Mesenchymal stem cell (in vitro differentiated cells and primary cell): Measurements from ENCODE around the gene BAIAP3.

Experiments used
- DNase-seq: peaks from one replicate; pipeline ENCODE4 v3.0.0-alpha.2; 2013
- H2AFZ ChIP-seq: one replicate; pipeline ENCODE4 v1.6.1; 2013; ENCODE audit warnings: low read depth, mild to moderate bottlenecking, control low read depth, inconsistent platforms, low read length, moderate library complexity
- H2AK5ac ChIP-seq: 2 replicates; pipeline ENCODE4 v1.6.1; 2013; ENCODE audit warnings: low read length, moderate library complexity, mild to moderate bottlenecking, inconsistent platforms; ENCODE audit not compliant: severe bottlenecking
- H2BK120ac ChIP-seq: one replicate; pipeline ENCODE4 v1.6.1; 2013; ENCODE audit warnings: low read depth, mild to moderate bottlenecking, inconsistent platforms, low read length, moderate library complexity
- H2BK12ac ChIP-seq, 2 experiments: one replicate each; pipeline ENCODE4 v1.6.1; 2013; ENCODE audit warnings: inconsistent platforms in 2 of 2, low read length in 2 of 2, mild to moderate bottlenecking in 2 of 2, moderate library complexity in 2 of 2, control low read depth in 1 of 2
- H2BK15ac ChIP-seq: one replicate; pipeline ENCODE4 v1.6.1; 2013; ENCODE audit warnings: mild to moderate bottlenecking, low read depth, inconsistent platforms; ENCODE audit not compliant: poor library complexity, severe bottlenecking
- H2BK5ac ChIP-seq: 2 replicates; pipeline ENCODE4 v1.6.1; 2013; ENCODE audit warnings: low read depth, mild to moderate bottlenecking, low read length, control low read depth, inconsistent platforms; ENCODE audit not compliant: poor library complexity, severe bottlenecking
- H3K14ac ChIP-seq, 2 experiments: one replicate each; pipeline ENCODE4 v1.6.1; 2013; ENCODE audit warnings: inconsistent platforms in 2 of 2, low read length in 2 of 2, control low read depth in 1 of 2, mild to moderate bottlenecking in 1 of 2, moderate library complexity in 1 of 2
- H3K18ac ChIP-seq, 2 experiments: one replicate each; pipeline ENCODE4 v1.6.1; 2013; ENCODE audit warnings: inconsistent platforms in 2 of 2, low read length in 2 of 2, control low read depth in 1 of 2, low read depth in 1 of 2, mild to moderate bottlenecking in 1 of 2
- H3K23ac ChIP-seq, 2 experiments: one replicate each; pipeline ENCODE4 v1.6.1; 2013; ENCODE audit warnings: inconsistent platforms in 2 of 2, low read length in 2 of 2, mild to moderate bottlenecking in 2 of 2, moderate library complexity in 2 of 2, control low read depth in 1 of 2
- H3K27ac ChIP-seq: 2 replicates; pipeline ENCODE4 v1.5.1; 2013; ENCODE audit warnings: mild to moderate bottlenecking, moderate library complexity, low read length, control low read depth, inconsistent platforms; ENCODE audit not compliant: poor library complexity, severe bottlenecking
- H3K27me3 ChIP-seq, 2 experiments: 2 replicates each; pipeline versions ENCODE4 v1.6.1 to v1.7.0; 2013; ENCODE audit warnings: low read length in 2 of 2, mild to moderate bottlenecking in 2 of 2, moderate library complexity in 2 of 2, control low read depth in 1 of 2, inconsistent platforms in 1 of 2; ENCODE audit not compliant: control insufficient read depth in 1 of 2, insufficient read depth in 1 of 2
- H3K36me3 ChIP-seq, 2 experiments: 2 replicates each; pipeline versions ENCODE4 v1.6.1 to v1.7.0; 2013; ENCODE audit warnings: low read length in 2 of 2, control low read depth in 1 of 2, inconsistent platforms in 1 of 2, low read depth in 1 of 2, mild to moderate bottlenecking in 1 of 2; ENCODE audit not compliant: insufficient read depth in 2 of 2, control insufficient read depth in 1 of 2
- H3K4ac ChIP-seq, 2 experiments: one replicate each; pipeline ENCODE4 v1.6.1; 2013; ENCODE audit warnings: inconsistent platforms in 2 of 2, low read length in 2 of 2, mild to moderate bottlenecking in 2 of 2, moderate library complexity in 2 of 2, control low read depth in 1 of 2, low read depth in 1 of 2
- H3K4me1 ChIP-seq: 2 replicates; pipeline ENCODE4 v1.6.1; 2013; ENCODE audit warnings: low read depth, low read length, control low read depth; ENCODE audit not compliant: control insufficient read depth, insufficient read depth
- H3K4me2 ChIP-seq: 2 replicates; pipeline ENCODE4 v1.6.1; 2013; ENCODE audit warnings: low read length, mild to moderate bottlenecking, inconsistent platforms; ENCODE audit not compliant: poor library complexity, severe bottlenecking
- H3K4me3 ChIP-seq, 2 experiments: 2 replicates each; pipeline versions ENCODE4 v1.5.1 to v1.7.0; 2013; ENCODE audit warnings: low read length in 2 of 2, mild to moderate bottlenecking in 2 of 2, control low read depth in 1 of 2, low read depth in 1 of 2; ENCODE audit not compliant: insufficient read depth in 1 of 2
- H3K79me1 ChIP-seq: replicated peaks from 2 replicates; pipeline ENCODE4 v1.6.1; 2013; ENCODE audit warnings: mild to moderate bottlenecking, control low read depth, low read length, inconsistent platforms; ENCODE audit not compliant: poor library complexity, severe bottlenecking
- H3K9ac ChIP-seq: 2 replicates; pipeline ENCODE4 v1.7.0; 2013; ENCODE audit warnings: mild to moderate bottlenecking, low read length, moderate library complexity
- H3K9me3 ChIP-seq: 2 replicates; pipeline ENCODE4 v1.7.0; 2013; ENCODE audit warnings: mild to moderate bottlenecking, low read length; ENCODE audit not compliant: control insufficient read depth
- H4K8ac ChIP-seq: one replicate; pipeline ENCODE4 v1.6.1; 2013; ENCODE audit warnings: inconsistent platforms, mild to moderate bottlenecking, low read length, moderate library complexity
- H4K91ac ChIP-seq: one replicate; pipeline ENCODE4 v1.6.1; 2013; ENCODE audit warnings: mild to moderate bottlenecking, low read length, inconsistent platforms
- WGBS: methylation state at CpG from one replicate; pipeline ENCODE4 v1.1.7; 2013; ENCODE audit warnings: mixed read lengths; 5-methylcytosine and 5-hydroxymethylcytosine counted together

Gene BAIAP3

DNA sequence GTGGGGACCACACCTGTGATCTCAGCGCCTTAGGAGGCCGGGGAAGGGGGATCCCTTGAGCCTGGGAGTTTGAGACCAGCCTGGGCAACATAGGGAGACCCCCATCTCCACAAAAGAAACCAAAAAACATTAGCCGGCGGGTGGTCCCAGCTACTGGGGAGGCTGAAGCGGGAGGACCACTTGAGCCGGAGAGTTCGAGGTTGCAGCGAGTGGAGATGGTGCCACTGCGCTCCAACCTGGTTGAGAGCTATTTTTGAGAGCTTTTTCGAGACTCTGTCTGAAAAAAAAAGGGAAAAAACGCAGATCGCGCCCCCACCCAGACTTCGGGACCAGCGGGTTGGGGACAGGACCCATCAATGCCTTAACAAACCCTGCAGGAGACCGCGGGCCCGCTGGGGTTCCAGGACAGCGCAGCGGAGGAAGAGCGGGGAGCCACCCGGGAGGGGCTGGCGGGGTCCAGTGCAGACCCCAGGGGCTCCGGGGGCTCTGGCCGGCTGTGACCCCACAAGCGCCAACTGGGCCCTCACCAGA is 762 bp upstream of the BAIAP3 start:
- Histone ChIP-seq H3K23ac (no peak overlapping the region), H3K4me1 (peaks cover 27% of the 10 kb centered on the region), H2BK5ac (no peak overlapping the region), H3K14ac (no peak overlapping the region), H3K27me3 (peaks cover 66 to 69% of the 10 kb centered on the region in 2 experiments), H2AFZ (peak overlapping the region; percentile 15), H4K8ac (peak overlapping the region; percentile 73), H3K79me1 (no peaks in the 10 kb centered on the region), H2BK12ac (peak overlapping the region in 1 of 2 experiments; percentile 29), H3K9ac (no peak overlapping the region), H3K27ac (no peak overlapping the region), H2BK120ac (peak overlapping the region; percentile 74), H4K91ac (peak overlapping the region; percentile 83), H3K18ac (peak overlapping the region; percentile 44 to 74), H3K4me2 (no peak overlapping the region), H3K4me3 (no peak overlapping the region), H2AK5ac (no peak overlapping the region), H3K9me3 (no peaks in the 10 kb centered on the region), H3K36me3 (peaks cover 0 to 2% of the 10 kb centered on the region in 2 experiments), H3K4ac (peak overlapping the region; percentile 60 to 77), H2BK15ac (peak overlapping the region; percentile 95)
- DNase-seq, result no peak
- WGBS, result 19% methylated on average over 23 of the region's 26 CpGs

- H2BK15ac ChIP-seq, result no peak overlapping the region
- 10% methylated on average over 43 of the region's 78 CpGs for WGBS
- H3K14ac ChIP-seq, result no peak overlapping the region
- DNase-seq, result no peak
- H3K18ac ChIP-seq, result peak overlapping the region; percentile 59 to 63
- H4K91ac ChIP-seq, result peak overlapping the region; percentile 30
- no peak overlapping the region for H3K4ac ChIP-seq
- H3K4me2 ChIP-seq, result peak overlapping the region; percentile 18
- H4K8ac ChIP-seq, result peak overlapping the region; percentile 77
- no peaks in the 10 kb centered on the region for H3K9me3 ChIP-seq
- H3K79me1 ChIP-seq, result no peaks in the 10 kb centered on the region
- peak overlapping the region in 1 of 2 experiments; percentile 67 for H3K23ac ChIP-seq
- peaks cover 28% of the 10 kb centered on the region for H3K4me1 ChIP-seq
- no peak overlapping the region for H2BK5ac ChIP-seq
- H2AK5ac ChIP-seq, result no peak overlapping the region
- H3K9ac ChIP-seq, result no peak overlapping the region
- peak overlapping the region in 1 of 2 experiments; percentile 16 for H3K4me3 ChIP-seq
- H3K36me3 ChIP-seq, result no peaks in the 10 kb centered on the region
- no peak overlapping the region for H2BK120ac ChIP-seq
- no peak overlapping the region for H3K27ac ChIP-seq
- H2BK12ac ChIP-seq, result peak overlapping the region in 1 of 2 experiments; percentile 25
- peak overlapping the region; percentile 18 for H2AFZ ChIP-seq
- peaks cover 71 to 78% of the 10 kb centered on the region in 2 experiments for H3K27me3 ChIP-seq
Measured at GRCh38 chr16:1333854-1334700, 632 bp downstream of the BAIAP3 start.

DNA sequence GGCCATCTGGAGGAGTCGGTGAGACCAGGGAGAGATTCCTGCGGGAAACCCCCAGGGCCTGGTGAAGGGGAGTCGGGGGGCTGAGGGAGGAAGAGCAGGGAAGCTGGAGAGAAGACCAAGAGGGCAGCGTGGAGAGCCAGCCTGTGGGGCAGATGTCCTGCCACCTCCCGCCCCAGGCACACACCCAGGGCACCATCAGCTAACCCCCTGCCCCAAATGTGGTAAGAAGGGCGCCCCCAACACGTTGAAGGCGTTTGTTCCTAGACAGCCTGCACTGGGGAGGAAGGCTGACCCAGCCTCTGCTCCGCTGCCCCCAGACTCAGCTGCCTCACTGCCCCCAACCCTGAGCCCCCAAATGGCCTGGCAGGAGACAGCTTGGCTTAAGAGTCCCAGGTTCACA is 1.3 kb downstream of the BAIAP3 start:
- no peak overlapping the region for H2AFZ ChIP-seq
- H3K14ac ChIP-seq, result no peak overlapping the region
- H2BK5ac ChIP-seq, result no peak overlapping the region
- H4K91ac ChIP-seq, result peak overlapping the region; percentile 30
- no peak overlapping the region for H3K4me2 ChIP-seq
- no peaks in the 10 kb centered on the region for H3K79me1 ChIP-seq
- no peak overlapping the region for H3K23ac ChIP-seq
- 54% methylated on average over 8 of the region's 9 CpGs for WGBS
- DNase-seq, result no peak
- no peaks in the 10 kb centered on the region for H3K36me3 ChIP-seq
- H3K27me3 ChIP-seq, result peaks cover 71 to 81% of the 10 kb centered on the region in 2 experiments
- no peak overlapping the region for H4K8ac ChIP-seq
- peaks cover 28% of the 10 kb centered on the region for H3K4me1 ChIP-seq
- no peak overlapping the region for H3K9ac ChIP-seq
- H3K4ac ChIP-seq, result no peak overlapping the region
- H2AK5ac ChIP-seq, result no peak overlapping the region
- H3K27ac ChIP-seq, result no peak overlapping the region
- H2BK12ac ChIP-seq, result no peak overlapping the region
- no peak overlapping the region for H2BK120ac ChIP-seq
- H3K9me3 ChIP-seq, result no peaks in the 10 kb centered on the region
- no peak overlapping the region for H3K18ac ChIP-seq
- H3K4me3 ChIP-seq, result no peak overlapping the region
- H2BK15ac ChIP-seq, result no peak overlapping the region

GRCh38 chr16:1335211-1335971 is 1.9 kb downstream of the BAIAP3 start:
- 81% methylated on average over 10 of the region's 16 CpGs for WGBS
- Histone ChIP-seq H3K23ac (no peak overlapping the region), H2BK5ac (no peak overlapping the region), H3K9me3 (no peaks in the 10 kb centered on the region), H3K9ac (no peak overlapping the region), H3K4me1 (peaks cover 25% of the 10 kb centered on the region), H3K4ac (no peak overlapping the region), H2BK15ac (no peak overlapping the region), H3K4me3 (no peak overlapping the region), H2BK120ac (no peak overlapping the region), H3K36me3 (no peaks in the 10 kb centered on the region), H3K79me1 (no peaks in the 10 kb centered on the region), H3K14ac (no peak overlapping the region), H4K8ac (no peak overlapping the region), H3K4me2 (no peak overlapping the region), H2BK12ac (no peak overlapping the region), H3K27ac (no peak overlapping the region), H2AFZ (no peak overlapping the region), H3K27me3 (peaks cover 67 to 79% of the 10 kb centered on the region in 2 experiments), H4K91ac (no peak overlapping the region), H3K18ac (no peak overlapping the region), H2AK5ac (no peak overlapping the region)
- DNase-seq, result no peak
